SU-DHL-6 (cell line): Measurements from ENCODE around the gene THTPA.
A peak's percentile ranks its signal among the peaks of the same experiment; 100 is the strongest.
"Not testable (repeated sequence)": the region's sequence is repeated elsewhere in the genome, so short reads cannot be mapped to it uniquely, and the experiment has no call there.

Source experiments
- H2AFZ ChIP-seq: fragments of 200-600 bp; sonication (generic); 2 replicates; pipeline ENCODE4 v1.6.1; 2014; ENCODE audit warnings: low read depth, mild to moderate bottlenecking, moderate library complexity, mixed read lengths, antibody characterized with exemption, low read length; ENCODE audit not compliant: severe bottlenecking
- H3F3A ChIP-seq: fragments of 200-600 bp; shearing (Covaris generic); 2 replicates; pipeline ENCODE4 v1.6.0; 2016; ENCODE audit warnings: antibody characterized with exemption, mild to moderate bottlenecking; ENCODE audit not compliant: insufficient read depth
- H3K27ac ChIP-seq: fragments of 200-600 bp; sonication (generic); 2 replicates; pipeline ENCODE4 v1.5.1; 2016; ENCODE audit warnings: low read depth, mild to moderate bottlenecking, low read length, moderate library complexity, mixed read lengths
- H3K27me3 ChIP-seq: fragments of 200-600 bp; sonication (generic), shearing (Covaris generic); 2 replicates; pipeline ENCODE4 v1.6.0; 2014; ENCODE audit warnings: mild to moderate bottlenecking, low read length
- H3K36me3 ChIP-seq: fragments of 200-600 bp; sonication (generic); 2 replicates; pipeline ENCODE4 v1.6.1; 2014; ENCODE audit warnings: mild to moderate bottlenecking, low read length, mixed read lengths
- H3K4me2 ChIP-seq: fragments of 300-600, 200-600 bp; shearing (Covaris generic), sonication (generic); 2 replicates; pipeline ENCODE4 v1.6.0; 2014; ENCODE audit warnings: low read length, low read depth, mild to moderate bottlenecking; ENCODE audit not compliant: poor library complexity, severe bottlenecking
- H3K4me3 ChIP-seq: fragments of 200-600 bp; sonication (generic); 2 replicates; pipeline ENCODE4 v1.5.1; 2014; ENCODE audit warnings: antibody characterized with exemption, low read length, mild to moderate bottlenecking, mixed read lengths; ENCODE audit not compliant: insufficient read depth, poor library complexity, severe bottlenecking
- H3K79me2 ChIP-seq: fragments of 200-600 bp; sonication (generic); 2 replicates; pipeline ENCODE4 v1.6.1; 2014; ENCODE audit warnings: mild to moderate bottlenecking, low read length, moderate library complexity; ENCODE audit not compliant: insufficient read depth
- H3K9ac ChIP-seq: fragments of 200-600 bp; sonication (generic); 2 replicates; pipeline ENCODE4 v1.7.0; 2014; ENCODE audit warnings: mild to moderate bottlenecking, low read length
- H3K9me2 ChIP-seq: fragments of 200-600 bp; sonication (generic); replicated peaks from 2 replicates; pipeline ENCODE4 v1.6.1; 2014; ENCODE audit warnings: low read length; ENCODE audit not compliant: insufficient read depth
- H3K9me3 ChIP-seq: fragments of 200-600 bp; sonication (generic); 2 replicates; pipeline ENCODE4 v1.6.1; 2014; ENCODE audit warnings: low read length, mixed read lengths; ENCODE audit not compliant: insufficient read depth
- H4K20me1 ChIP-seq: fragments of 200-600 bp; sonication (generic); 2 replicates; pipeline ENCODE4 v1.6.1; 2014; ENCODE audit warnings: low read depth, mild to moderate bottlenecking, antibody characterized with exemption, low read length, moderate library complexity, mixed read lengths
- EZH2phosphoT487 ChIP-seq: fragments of 200-600 bp; sonication (generic), shearing (Covaris generic); conservative IDR thresholded peaks from 2 replicates; pipeline ENCODE4 v1.6.1; 2018; ENCODE audit warnings: mild to moderate bottlenecking, antibody characterized with exemption, low read length, moderate library complexity, mixed read lengths
- TF ChIP-seq, protein P1 (sequence below): fragments of 200-600 bp; sonication (generic); IDR thresholded peaks from one replicate; pipeline ENCODE4 v1.5.1; 2017; ENCODE audit warnings: antibody characterized with exemption, mild to moderate bottlenecking, low read length, moderate library complexity; ENCODE audit not compliant: insufficient read depth, poor library complexity, severe bottlenecking

THTPA gene

DNA sequence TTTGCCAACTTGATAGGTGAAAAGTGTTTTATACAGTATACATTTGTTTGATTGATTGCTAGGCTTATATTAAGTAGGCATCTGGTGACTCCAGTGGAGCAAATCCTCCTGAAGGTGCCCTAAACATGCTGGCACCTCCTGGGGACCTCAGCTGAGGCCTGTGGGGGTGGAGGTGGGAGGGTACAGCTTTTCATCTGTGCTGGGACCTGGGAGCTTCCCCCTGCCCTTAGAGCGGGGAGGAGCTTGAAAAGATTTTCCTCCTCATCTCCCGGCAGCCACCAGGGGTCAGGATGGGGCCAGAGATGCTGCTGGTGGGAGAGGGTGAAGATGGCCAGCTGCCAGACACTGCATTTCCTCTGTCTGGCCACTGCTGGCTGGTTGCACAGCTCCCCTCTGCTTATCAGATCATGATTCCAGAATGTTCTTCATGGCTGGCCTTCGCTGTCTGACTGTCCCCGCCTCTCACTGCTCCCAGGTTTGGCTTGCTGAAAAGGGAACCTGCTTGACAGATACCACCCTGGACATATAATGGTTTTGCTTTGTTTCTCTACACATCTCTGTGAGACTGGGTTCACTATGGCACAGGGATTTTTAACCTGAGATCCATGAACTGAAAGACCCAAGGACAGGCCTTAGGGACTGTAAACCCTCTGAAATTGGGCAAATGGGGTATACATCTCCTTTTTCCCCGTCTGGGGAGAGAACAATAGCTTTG, 33.0 kb downstream of the THTPA start:
- Histone ChIP-seq H3K4me3 (no peak overlapping the region), H3F3A (no peaks in the 10 kb centered on the region), H3K27ac (no peak overlapping the region), H3K9ac (no peak overlapping the region), H2AFZ (no peak overlapping the region), H3K79me2 (no peaks in the 10 kb centered on the region), H3K9me2 (no peaks in the 10 kb centered on the region), H4K20me1 (no peaks in the 10 kb centered on the region), H3K27me3 (no peaks in the 10 kb centered on the region), H3K9me3 (no peaks in the 10 kb centered on the region), H3K4me2 (no peak overlapping the region), H3K36me3 (no peaks in the 10 kb centered on the region)
- TF ChIP-seq, protein P1, sequence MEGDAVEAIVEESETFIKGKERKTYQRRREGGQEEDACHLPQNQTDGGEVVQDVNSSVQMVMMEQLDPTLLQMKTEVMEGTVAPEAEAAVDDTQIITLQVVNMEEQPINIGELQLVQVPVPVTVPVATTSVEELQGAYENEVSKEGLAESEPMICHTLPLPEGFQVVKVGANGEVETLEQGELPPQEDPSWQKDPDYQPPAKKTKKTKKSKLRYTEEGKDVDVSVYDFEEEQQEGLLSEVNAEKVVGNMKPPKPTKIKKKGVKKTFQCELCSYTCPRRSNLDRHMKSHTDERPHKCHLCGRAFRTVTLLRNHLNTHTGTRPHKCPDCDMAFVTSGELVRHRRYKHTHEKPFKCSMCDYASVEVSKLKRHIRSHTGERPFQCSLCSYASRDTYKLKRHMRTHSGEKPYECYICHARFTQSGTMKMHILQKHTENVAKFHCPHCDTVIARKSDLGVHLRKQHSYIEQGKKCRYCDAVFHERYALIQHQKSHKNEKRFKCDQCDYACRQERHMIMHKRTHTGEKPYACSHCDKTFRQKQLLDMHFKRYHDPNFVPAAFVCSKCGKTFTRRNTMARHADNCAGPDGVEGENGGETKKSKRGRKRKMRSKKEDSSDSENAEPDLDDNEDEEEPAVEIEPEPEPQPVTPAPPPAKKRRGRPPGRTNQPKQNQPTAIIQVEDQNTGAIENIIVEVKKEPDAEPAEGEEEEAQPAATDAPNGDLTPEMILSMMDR, result peak; percentile 49
- TF ChIP-seq EZH2phosphoT487, result no peak

DNA sequence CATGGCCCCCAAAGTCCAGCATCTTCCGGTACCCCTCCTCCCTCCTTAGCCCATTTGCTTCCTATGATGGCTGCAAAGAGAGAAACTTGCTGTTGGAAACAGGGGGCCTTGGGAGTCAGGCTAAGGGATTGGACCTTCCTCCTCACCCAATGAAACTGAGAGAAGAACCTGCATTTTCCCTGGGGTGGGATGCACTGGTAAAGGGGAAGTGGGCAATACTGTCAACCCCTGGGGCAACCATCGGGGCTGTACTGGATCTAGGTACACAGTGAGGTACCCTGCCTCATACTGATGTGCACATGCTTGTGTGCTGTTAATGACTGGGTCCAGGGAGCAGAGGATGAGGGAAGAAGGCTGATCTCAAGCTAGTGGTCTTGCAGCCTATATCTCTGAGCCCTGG, 33.5 kb downstream of the THTPA start:
- no peaks in the 10 kb centered on the region for H3F3A ChIP-seq
- no peak overlapping the region for H3K9ac ChIP-seq
- no peaks in the 10 kb centered on the region for H3K36me3 ChIP-seq
- H3K4me3 ChIP-seq, result no peak overlapping the region
- H4K20me1 ChIP-seq, result no peaks in the 10 kb centered on the region
- H2AFZ ChIP-seq, result no peak overlapping the region
- H3K4me2 ChIP-seq, result no peak overlapping the region
- TF ChIP-seq EZH2phosphoT487, result no peak
- TF ChIP-seq, protein P1, result no peak
- H3K9me3 ChIP-seq, result no peaks in the 10 kb centered on the region
- H3K27ac ChIP-seq, result no peak overlapping the region
- no peaks in the 10 kb centered on the region for H3K9me2 ChIP-seq
- H3K27me3 ChIP-seq, result no peaks in the 10 kb centered on the region
- no peaks in the 10 kb centered on the region for H3K79me2 ChIP-seq

DNA sequence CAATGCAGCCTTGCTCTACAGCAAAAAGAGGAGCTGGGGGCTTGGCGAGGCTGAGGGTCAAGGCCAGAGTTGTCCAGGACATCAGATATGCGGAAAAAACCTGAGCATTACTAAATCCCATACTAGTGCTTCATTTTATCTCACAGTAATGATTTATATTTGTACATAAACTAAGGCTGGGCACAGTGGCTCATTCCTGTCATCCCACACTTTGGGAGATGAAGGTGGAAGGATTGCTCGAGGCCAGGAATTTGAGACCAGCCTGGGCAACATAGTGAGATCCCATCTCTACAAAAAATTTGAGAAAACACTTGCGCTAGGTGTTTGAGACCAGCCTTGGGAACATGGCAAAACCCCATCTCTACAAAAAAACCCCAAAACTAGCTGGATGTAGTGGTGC, 34.1 kb downstream of the THTPA start:
- Histone ChIP-seq H3K27ac (no peak overlapping the region), H4K20me1 (no peaks in the 10 kb centered on the region), H3K79me2 (no peaks in the 10 kb centered on the region), H3K27me3 (no peaks in the 10 kb centered on the region), H3K9ac (no peak overlapping the region), H3K4me3 (no peak overlapping the region), H3K9me2 (no peaks in the 10 kb centered on the region), H3K36me3 (no peaks in the 10 kb centered on the region), H2AFZ (no peak overlapping the region), H3K4me2 (no peak overlapping the region), H3K9me3 (no peaks in the 10 kb centered on the region), H3F3A (no peaks in the 10 kb centered on the region)
- TF ChIP-seq, protein P1, result no peak
- TF ChIP-seq EZH2phosphoT487, result no peak

DNA sequence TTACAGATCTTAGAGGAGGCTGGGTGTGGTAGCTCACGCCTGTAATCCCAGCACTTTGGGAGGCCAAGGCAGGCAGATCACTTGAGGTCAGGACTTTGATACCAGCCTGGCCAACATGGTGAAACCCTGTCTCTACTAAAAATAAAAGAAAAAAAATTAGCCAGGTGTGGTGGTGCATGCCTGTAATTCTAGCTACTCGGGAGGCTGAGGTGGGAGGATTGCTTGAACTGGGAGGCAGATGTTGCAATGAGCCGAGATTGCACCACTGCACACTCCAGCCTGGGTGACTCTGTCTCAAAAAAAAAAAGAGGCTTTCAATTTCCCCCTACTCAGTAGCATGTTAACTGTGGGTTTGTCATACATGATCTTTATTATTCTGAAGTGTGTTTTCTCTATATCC, 38.1 kb downstream of the THTPA start:
- H3K9ac ChIP-seq, H3K4me2 ChIP-seq, H3K27ac ChIP-seq, H3K9me2 ChIP-seq, H3K9me3 ChIP-seq, H2AFZ ChIP-seq, H3F3A ChIP-seq, H3K36me3 ChIP-seq, H4K20me1 ChIP-seq, H3K27me3 ChIP-seq, H3K79me2 ChIP-seq, H3K4me3 ChIP-seq: not testable (repeated sequence)
